ENCODE results near the gene MRTFA.
"Not testable (repeated sequence)": the region's sequence is repeated elsewhere in the genome, so short reads cannot be mapped to it uniquely, and the experiment has no call there.

Gene MRTFA

GRCh38 chr22:40660730-40661129 lies 24.2 kb upstream of the MRTFA start:
- DNase-seq (ENCODE audit: low spot score), result no peak

GRCh38 chr22:40659166-40659565 lies 22.6 kb upstream of the MRTFA start:
- DNase-seq (ENCODE audit: low spot score), result no peak
- TF ChIP-seq CTCF (IDR thresholded peaks at IDR 0.05; ENCODE audit: extremely low read depth, insufficient read depth, missing control alignments), result no peak
- in situ Hi-C loops (cut with MboI; ENCODE audit: low pct_unique_long_range_greater_than_20kb, low sequenced_read_pairs, unreplicated experiment), result no loop called here

More at GRCh38 chr22:40660730-40661129, 24.2 kb upstream of the MRTFA start:
- TF ChIP-seq CTCF (IDR thresholded peaks at IDR 0.05; ENCODE audit: extremely low read depth, insufficient read depth, missing control alignments), result no peak
- in situ Hi-C loops (cut with MboI; ENCODE audit: low pct_unique_long_range_greater_than_20kb, low sequenced_read_pairs, unreplicated experiment), result no loop called here

- in situ Hi-C loops (cut with MboI; ENCODE audit: low pct_unique_long_range_greater_than_20kb, low sequenced_read_pairs, unreplicated experiment); DNase-seq (ENCODE audit: low spot score): not testable (repeated sequence)
These were observed 20.1 kb upstream of the MRTFA start for GRCh38 chr22:40656651-40657050.

- in situ Hi-C loops (cut with MboI; ENCODE audit: low pct_unique_long_range_greater_than_20kb, low sequenced_read_pairs, unreplicated experiment); DNase-seq (ENCODE audit: low spot score): not testable (repeated sequence)
These were observed 19.4 kb upstream of the MRTFA start for GRCh38 chr22:40655941-40656340.

- in situ Hi-C loops (cut with MboI; ENCODE audit: low pct_unique_long_range_greater_than_20kb, low sequenced_read_pairs, unreplicated experiment), result no loop called here
- DNase-seq (ENCODE audit: low spot score), result no peak
These were observed 18.1 kb upstream of the MRTFA start for GRCh38 chr22:40654522-40655167.

GRCh38 chr22:40653361-40653760 lies 16.8 kb upstream of the MRTFA start:
- no peak for DNase-seq (ENCODE audit: low spot score)
- in situ Hi-C loops (cut with MboI; ENCODE audit: low pct_unique_long_range_greater_than_20kb, low sequenced_read_pairs, unreplicated experiment), result no loop called here
- no peak for TF ChIP-seq CTCF (IDR thresholded peaks at IDR 0.05; ENCODE audit: extremely low read depth, insufficient read depth, missing control alignments)

More at GRCh38 chr22:40654522-40655167, 18.1 kb upstream of the MRTFA start:
- TF ChIP-seq CTCF (IDR thresholded peaks at IDR 0.05; ENCODE audit: extremely low read depth, insufficient read depth, missing control alignments), result no peak

- in situ Hi-C loops (cut with MboI; ENCODE audit: low pct_unique_long_range_greater_than_20kb, low sequenced_read_pairs, unreplicated experiment), result no loop called here
- no peak for TF ChIP-seq CTCF (IDR thresholded peaks at IDR 0.05; ENCODE audit: extremely low read depth, insufficient read depth, missing control alignments)
- peak; percentile 62 for DNase-seq (ENCODE audit: low spot score)
These were observed 15.3 kb upstream of the MRTFA start for GRCh38 chr22:40651563-40652501.
